Lower leg skin (tissue), 4 donors: ENCODE measurements around the gene STAT3. TPM values are rescaled to one million over a fixed set of nuclear protein-coding genes. Genes with fewer than 3 reads are reported as not detected.

Experiments
- DNase-seq, 2 donors: peaks; one replicate each; pipeline ENCODE4 v3.0.0-alpha.2; 2019; ENCODE audit warnings: low spot score in 2 of 2
- H3K4me3 ChIP-seq: fragments of 200-600 bp; sonication (generic); 2 replicates; pipeline ENCODE4 v1.5.1; 2017; ENCODE audit warnings: mild to moderate bottlenecking, low read depth; ENCODE audit not compliant: poor library complexity, severe bottlenecking
- CTCF ChIP-seq, 3 donors: fragments of 450-650 bp; IDR thresholded peaks; one replicate each; pipeline ENCODE4 v1.5.1; 2016; ENCODE audit warnings: antibody characterized with exemption in 3 of 3, mild to moderate bottlenecking in 3 of 3, moderate library complexity in 2 of 3
- POLR2A ChIP-seq, 2 donors: fragments of 450-650 bp; IDR thresholded peaks; one replicate each; pipeline ENCODE4 v1.6.1; 2016 to 2017; ENCODE audit warnings: antibody characterized with exemption in 2 of 2, mild to moderate bottlenecking in 1 of 2, moderate library complexity in 1 of 2
- WGBS, 2 donors: methylation state at CpG; one replicate each; pipeline ENCODE4 v1.1.5; 2018; 5-methylcytosine and 5-hydroxymethylcytosine counted together
- intact Hi-C: fragments of 100-400 bp; cut with DNase I; formaldehyde crosslinking; loops from one replicate; pipeline ENCODE4 v1.15.0; 2023; ENCODE audit warnings: low total_unique reads
- total RNA-seq, 4 donors: library from RNA; depleted of rRNA; stranded (reverse); fragments of >200 nt; gene quantifications; one replicate each; pipeline ENCODE4 v1.1.0, GENCODE V29; 2016

Gene STAT3
- total RNA-seq, 4 donors from 2014 or later, result 109 to 149 (median 124) TPM

- intact Hi-C loops, result no loop called here
- no peak for DNase-seq
- no peak overlapping the region for H3K4me3 ChIP-seq
- 22 to 29% methylated on average over 5 of the region's 5 CpGs for WGBS, 2 donors
- no peak for TF ChIP-seq CTCF (IDR thresholded peaks at IDR 0.05)
- no peak for TF ChIP-seq POLR2A (IDR thresholded peaks at IDR 0.05)
Observed at GRCh38 chr17:42312035-42312284, 76.3 kb downstream of the STAT3 start.

GRCh38 chr17:42311240-42312034 lies 76.8 kb downstream of the STAT3 start:
- intact Hi-C loops, result no loop called here
- no peak overlapping the region for H3K4me3 ChIP-seq
- 51 to 65% methylated on average over 19 of the region's 19 CpGs for WGBS, 2 donors
- TF ChIP-seq CTCF (IDR thresholded peaks at IDR 0.05) (no peak), POLR2A (IDR thresholded peaks at IDR 0.05) (no peak)
- DNase-seq, result peak; percentile 91 to 96

- TF ChIP-seq POLR2A (IDR thresholded peaks at IDR 0.05) (no peak), CTCF (IDR thresholded peaks at IDR 0.05) (no peak)
- 72 to 76% methylated on average over 8 to 9 of the region's 9 CpGs for WGBS, 2 donors
- H3K4me3 ChIP-seq, result no peak overlapping the region
- intact Hi-C loops, result no loop called here
- no peak for DNase-seq
Observed at GRCh38 chr17:42310787-42311215, 77.4 kb downstream of the STAT3 start.

- intact Hi-C loops, result no loop called here
- no peak overlapping the region for H3K4me3 ChIP-seq
- TF ChIP-seq CTCF (IDR thresholded peaks at IDR 0.05), result no peak
- no peak for TF ChIP-seq POLR2A (IDR thresholded peaks at IDR 0.05)
- WGBS, 2 donors, result 85 to 89% methylated on average over 19 of the region's 19 CpGs
- DNase-seq, result no peak
Observed at GRCh38 chr17:42309986-42310786, 78.1 kb downstream of the STAT3 start.

- WGBS, 2 donors, result 90 to 91% methylated on average over 9 of the region's 9 CpGs
- intact Hi-C loops, result no loop called here
- TF ChIP-seq CTCF (IDR thresholded peaks at IDR 0.05) (no peak), POLR2A (IDR thresholded peaks at IDR 0.05) (no peak)
Observed at GRCh38 chr17:42309142-42309541, 79.1 kb downstream of the STAT3 start.

More at GRCh38 chr17:42309142-42309541, 79.1 kb downstream of the STAT3 start:
- no peak for DNase-seq
- H3K4me3 ChIP-seq, result no peak overlapping the region
